HepG2 (cell line): ENCODE results near the gene FMNL2. TPM values are rescaled to one million over a fixed set of nuclear protein-coding genes. Genes with fewer than 3 reads are reported as not detected.

Experiments
- CBFB ChIP-seq: sonication (generic); formaldehyde crosslinking; IDR thresholded peaks from 2 replicates; pipeline ENCODE4 v1.4.0; 2020; ENCODE audit warnings: missing genetic modification reagents
- CTCF ChIP-seq: sonication (generic); formaldehyde crosslinking; IDR thresholded peaks from 2 replicates; pipeline ENCODE4 v1.5.0; 2020; ENCODE audit warnings: mild to moderate bottlenecking, missing genetic modification reagents, moderate library complexity
- ETS1 ChIP-seq: sonication (generic); formaldehyde crosslinking; IDR thresholded peaks from 2 replicates; pipeline ENCODE4 v1.4.0; 2020; ENCODE audit warnings: missing genetic modification reagents
- MED1 ChIP-seq: sonication (generic); formaldehyde crosslinking; IDR thresholded peaks from 2 replicates; pipeline ENCODE4 v1.4.0; 2020; ENCODE audit warnings: missing genetic modification reagents
- MLLT10 ChIP-seq: sonication (generic); formaldehyde crosslinking; IDR thresholded peaks from 2 replicates; pipeline ENCODE4 v1.4.0; 2020; ENCODE audit warnings: missing genetic modification reagents
- SNAI1 ChIP-seq: sonication (generic); formaldehyde crosslinking; IDR thresholded peaks from 2 replicates; pipeline ENCODE4 v1.5.0; 2020; ENCODE audit warnings: mild to moderate bottlenecking, missing genetic modification reagents, borderline replicate concordance
- SNRNP70 ChIP-seq: fragments of 200-400 bp; formaldehyde crosslinking; IDR thresholded peaks from 2 replicates; pipeline ENCODE4 v1.6.1; 2017; ENCODE audit warnings: mild to moderate bottlenecking, low read depth, low read length, moderate library complexity
- SOX13 ChIP-seq, 3 experiments: fragments of 450-650 bp in 1 of 3; sonication (generic) in 1 of 3; formaldehyde crosslinking in 1 of 3; IDR thresholded peaks in 2 of 3; conservative IDR thresholded peaks in 1 of 3; 2 replicates each; pipeline versions ENCODE4 v1.5.0 to v1.6.1; 2016 to 2020; ENCODE audit warnings: antibody characterized with exemption in 1 of 3, mild to moderate bottlenecking in 1 of 3, missing compliant biosample characterization in 1 of 3, missing genetic modification reagents in 1 of 3, moderate library complexity in 1 of 3
- SRF ChIP-seq: IDR thresholded peaks from 2 replicates; pipeline ENCODE4 v1.6.1; 2011; ENCODE audit warnings: mild to moderate bottlenecking, low read depth, low read length, moderate library complexity
- ZBTB33 ChIP-seq: sonication (generic); formaldehyde crosslinking; IDR thresholded peaks from 2 replicates; pipeline ENCODE4 v1.4.0; 2020; ENCODE audit warnings: missing genetic modification reagents
- ZNF136 ChIP-seq: sonication (generic); formaldehyde crosslinking; IDR thresholded peaks from 2 replicates; pipeline ENCODE4 v1.8.1; 2022; ENCODE audit warnings: low read depth, mild to moderate bottlenecking, moderate library complexity, missing genetic modification reagents
- ZNF260 ChIP-seq: sonication (generic); formaldehyde crosslinking; IDR thresholded peaks from 2 replicates; pipeline ENCODE4 v1.4.0; 2020; ENCODE audit warnings: missing genetic modification reagents, low read depth, mild to moderate bottlenecking, borderline replicate concordance
- ZNF441 ChIP-seq: sonication (generic); formaldehyde crosslinking; IDR thresholded peaks from 2 replicates; pipeline ENCODE4 v1.7.0; 2021; ENCODE audit warnings: missing genetic modification reagents, borderline replicate concordance
- ZNF569 ChIP-seq: sonication (generic); formaldehyde crosslinking; IDR thresholded peaks from 2 replicates; pipeline ENCODE4 v1.5.0; 2020; ENCODE audit warnings: mild to moderate bottlenecking, missing genetic modification reagents, moderate library complexity, borderline replicate concordance
- ZNF619 ChIP-seq: sonication (generic); formaldehyde crosslinking; IDR thresholded peaks from 2 replicates; pipeline ENCODE4 v1.4.0; 2020; ENCODE audit warnings: mild to moderate bottlenecking, missing genetic modification reagents
- polyA plus RNA-seq, 8 experiments: library from polyadenylated mRNA; depleted of rRNA in 3 of 8; stranded (reverse) in 7 of 8; unstranded in 1 of 8; fragments of >200 nt; fragmentation: Illumina TruSeq in 4 of 8; extraction: Trizol in 4 of 8; gene quantifications; 2 replicates each; pipeline versions ENCODE4 v1.2.1 to v1.2.3, GENCODE V29; 2011 to 2016; ENCODE audit warnings: low read depth in 4 of 8, missing spikeins in 1 of 8, mixed read lengths in 1 of 8; ENCODE audit not compliant: insufficient read depth in 1 of 8
- total RNA-seq, 5 experiments: library from RNA; depleted of rRNA; stranded (reverse); fragments of >200 nt; fragmentation: Illumina TruSeq; extraction: Trizol; gene quantifications; 2 replicates each; pipeline ENCODE4 v1.2.3, GENCODE V29; 2016; ENCODE audit warnings: low read depth in 1 of 5
- TF ChIP-seq, protein P1 (sequence below): sonication (generic); formaldehyde crosslinking; IDR thresholded peaks from 2 replicates; pipeline ENCODE4 v1.5.1; 2020; ENCODE audit warnings: mild to moderate bottlenecking, missing genetic modification reagents, moderate library complexity
- TF ChIP-seq, protein P2 (sequence below): sonication (generic); formaldehyde crosslinking; IDR thresholded peaks from 2 replicates; pipeline ENCODE4 v1.4.0; 2020; ENCODE audit warnings: mild to moderate bottlenecking, missing genetic modification reagents

FMNL2 gene
- total and polyA plus RNA-seq, 2 of the 13 experiments (the other 11 are each of a cell fraction or from before 2014, with no cell fraction given), result 66.5 to 67.7 TPM

DNA sequence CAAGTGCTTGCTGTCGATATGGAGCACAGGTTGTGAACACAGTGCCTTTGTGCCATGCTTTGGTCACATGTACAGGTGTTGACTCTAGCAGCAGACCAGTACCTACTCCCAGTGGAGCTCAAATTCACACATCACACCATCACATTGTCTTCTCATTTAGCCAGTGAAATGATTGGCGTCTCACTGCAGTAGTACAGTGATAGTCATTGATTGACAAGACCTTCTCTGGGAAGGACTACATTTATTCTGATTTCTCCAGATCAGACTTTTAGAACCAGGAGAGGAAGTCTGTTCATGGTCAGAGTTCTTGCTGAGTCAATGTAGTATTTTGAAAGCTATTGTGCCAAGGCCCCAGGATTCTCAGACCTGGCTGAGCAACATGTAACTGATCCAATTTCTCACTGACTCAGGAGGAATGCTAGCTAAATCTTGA lies 75.2 kb downstream of the FMNL2 start (continued):
- TF ChIP-seq, protein P1, sequence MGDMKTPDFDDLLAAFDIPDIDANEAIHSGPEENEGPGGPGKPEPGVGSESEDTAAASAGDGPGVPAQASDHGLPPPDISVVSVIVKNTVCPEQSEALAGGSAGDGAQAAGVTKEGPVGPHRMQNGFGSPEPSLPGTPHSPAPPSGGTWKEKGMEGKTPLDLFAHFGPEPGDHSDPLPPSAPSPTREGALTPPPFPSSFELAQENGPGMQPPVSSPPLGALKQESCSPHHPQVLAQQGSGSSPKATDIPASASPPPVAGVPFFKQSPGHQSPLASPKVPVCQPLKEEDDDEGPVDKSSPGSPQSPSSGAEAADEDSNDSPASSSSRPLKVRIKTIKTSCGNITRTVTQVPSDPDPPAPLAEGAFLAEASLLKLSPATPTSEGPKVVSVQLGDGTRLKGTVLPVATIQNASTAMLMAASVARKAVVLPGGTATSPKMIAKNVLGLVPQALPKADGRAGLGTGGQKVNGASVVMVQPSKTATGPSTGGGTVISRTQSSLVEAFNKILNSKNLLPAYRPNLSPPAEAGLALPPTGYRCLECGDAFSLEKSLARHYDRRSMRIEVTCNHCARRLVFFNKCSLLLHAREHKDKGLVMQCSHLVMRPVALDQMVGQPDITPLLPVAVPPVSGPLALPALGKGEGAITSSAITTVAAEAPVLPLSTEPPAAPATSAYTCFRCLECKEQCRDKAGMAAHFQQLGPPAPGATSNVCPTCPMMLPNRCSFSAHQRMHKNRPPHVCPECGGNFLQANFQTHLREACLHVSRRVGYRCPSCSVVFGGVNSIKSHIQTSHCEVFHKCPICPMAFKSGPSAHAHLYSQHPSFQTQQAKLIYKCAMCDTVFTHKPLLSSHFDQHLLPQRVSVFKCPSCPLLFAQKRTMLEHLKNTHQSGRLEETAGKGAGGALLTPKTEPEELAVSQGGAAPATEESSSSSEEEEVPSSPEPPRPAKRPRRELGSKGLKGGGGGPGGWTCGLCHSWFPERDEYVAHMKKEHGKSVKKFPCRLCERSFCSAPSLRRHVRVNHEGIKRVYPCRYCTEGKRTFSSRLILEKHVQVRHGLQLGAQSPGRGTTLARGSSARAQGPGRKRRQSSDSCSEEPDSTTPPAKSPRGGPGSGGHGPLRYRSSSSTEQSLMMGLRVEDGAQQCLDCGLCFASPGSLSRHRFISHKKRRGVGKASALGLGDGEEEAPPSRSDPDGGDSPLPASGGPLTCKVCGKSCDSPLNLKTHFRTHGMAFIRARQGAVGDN (CRISPR knock-in tag), result peak; percentile 17; the same call in 1 of the 2 replicates
- TF ChIP-seq CBFB (CRISPR knock-in tag) (no peak), SNRNP70 (no peak), SNAI1 (CRISPR knock-in tag) (0 out of 2 replicates have a peak, but pooled peaks have one; percentile 79), SOX13 (IDR thresholded peaks at IDR 0.05) (peak; percentile 95), SOX13 (CRISPR knock-in tag; conservative IDR thresholded peaks at IDR 0.05 in 1 of 2, IDR thresholded peaks at IDR 0.05 in 1 of 2) (peak in 1 of 2 experiments; percentile 99; a peak in 2 of 4 replicates), MED1 (CRISPR knock-in tag) (peak; percentile 98), ZNF260 (CRISPR knock-in tag) (no peak), SRF (no peak), ZNF136 (CRISPR knock-in tag) (peak; percentile 98; the same call in 1 of the 2 replicates), ZNF441 (CRISPR knock-in tag) (peak; percentile 88), ZNF569 (CRISPR knock-in tag) (0 out of 2 replicates have a peak, but pooled peaks have one; percentile 89), MLLT10 (CRISPR knock-in tag) (no peak), ZNF619 (no peak), ETS1 (CRISPR knock-in tag) (peak; percentile 53; the same call in 1 of the 2 replicates), ZBTB33 (CRISPR knock-in tag) (peak; percentile 77), CTCF (no peak; the same call in 1 of the 2 replicates)
- TF ChIP-seq, protein P2, sequence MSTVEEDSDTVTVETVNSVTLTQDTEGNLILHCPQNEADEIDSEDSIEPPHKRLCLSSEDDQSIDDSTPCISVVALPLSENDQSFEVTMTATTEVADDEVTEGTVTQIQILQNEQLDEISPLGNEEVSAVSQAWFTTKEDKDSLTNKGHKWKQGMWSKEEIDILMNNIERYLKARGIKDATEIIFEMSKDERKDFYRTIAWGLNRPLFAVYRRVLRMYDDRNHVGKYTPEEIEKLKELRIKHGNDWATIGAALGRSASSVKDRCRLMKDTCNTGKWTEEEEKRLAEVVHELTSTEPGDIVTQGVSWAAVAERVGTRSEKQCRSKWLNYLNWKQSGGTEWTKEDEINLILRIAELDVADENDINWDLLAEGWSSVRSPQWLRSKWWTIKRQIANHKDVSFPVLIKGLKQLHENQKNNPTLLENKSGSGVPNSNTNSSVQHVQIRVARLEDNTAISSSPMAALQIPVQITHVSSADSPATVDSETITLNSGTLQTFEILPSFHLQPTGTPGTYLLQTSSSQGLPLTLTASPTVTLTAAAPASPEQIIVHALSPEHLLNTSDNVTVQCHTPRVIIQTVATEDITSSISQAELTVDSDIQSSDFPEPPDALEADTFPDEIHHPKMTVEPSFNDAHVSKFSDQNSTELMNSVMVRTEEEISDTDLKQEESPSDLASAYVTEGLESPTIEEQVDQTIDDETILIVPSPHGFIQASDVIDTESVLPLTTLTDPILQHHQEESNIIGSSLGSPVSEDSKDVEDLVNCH (CRISPR knock-in tag), result no peak
